CD4-positive, alpha-beta T cell (primary cell): ENCODE results near the gene AEBP1. TPM values are rescaled to one million over a fixed set of nuclear protein-coding genes. Genes with fewer than 3 reads are reported as not detected.
A peak's percentile ranks its signal among the peaks of the same experiment; 100 is the strongest.

Experiments used
- ATAC-seq: fragments of 200-7000 bp; cut with Tn5 transposase; one replicate; pipeline ENCODE4 v1.10.0; 2022; ENCODE audit warnings: mild to moderate bottlenecking; ENCODE audit not compliant: poor library complexity
- CTCF ChIA-PET: fragments of 350-600 bp; sonication (Branson Sonifier 250); formaldehyde crosslinking; loops from one replicate; lab custom pipeline; 2021; ENCODE audit warnings: antibody characterized with exemption, inconsistent platforms; lab: Charles Lee
- POLR2A ChIA-PET: fragments of 350-600 bp; sonication (Branson Sonifier 250); formaldehyde crosslinking; loops from one replicate; lab custom pipeline; 2021; ENCODE audit warnings: antibody characterized with exemption, inconsistent platforms; lab: Charles Lee
- DNase-seq, 14 experiments: peaks; one replicate each; pipeline ENCODE4 v3.0.0-alpha.2; 2013 to 2020; ENCODE audit warnings: mixed read lengths in 2 of 14
- H3K27ac ChIP-seq, 2 donors: one replicate each; pipeline versions ENCODE4 v1.5.1 to v1.7.0; 2013; ENCODE audit warnings: low read length in 2 of 2, low read depth in 1 of 2, mild to moderate bottlenecking in 1 of 2
- H3K27me3 ChIP-seq, 2 experiments: 1 replicate in 1 of 2; 2 replicates in 1 of 2; pipeline versions ENCODE4 v1.6.1 to v1.7.0; 2013; ENCODE audit warnings: low read length in 2 of 2, control low read depth in 1 of 2, mild to moderate bottlenecking in 1 of 2, moderate library complexity in 1 of 2; ENCODE audit not compliant: insufficient read depth in 2 of 2, control insufficient read depth in 1 of 2
- H3K36me3 ChIP-seq: one replicate; pipeline ENCODE4 v1.6.1; 2013; ENCODE audit warnings: low read length, control low read depth; ENCODE audit not compliant: insufficient read depth
- H3K4me1 ChIP-seq: one replicate; pipeline ENCODE4 v1.6.1; 2013; ENCODE audit warnings: low read length, control low read depth; ENCODE audit not compliant: insufficient read depth
- H3K4me3 ChIP-seq: one replicate; pipeline ENCODE4 v1.5.1; 2013; ENCODE audit warnings: mild to moderate bottlenecking, low read length, moderate library complexity
- H3K9me3 ChIP-seq, 2 experiments: 1 replicate in 1 of 2; 2 replicates in 1 of 2; pipeline versions ENCODE4 v1.6.1 to v1.7.0; 2013; ENCODE audit warnings: low read length in 2 of 2, mild to moderate bottlenecking in 2 of 2, control low read depth in 1 of 2, moderate library complexity in 1 of 2; ENCODE audit not compliant: control insufficient read depth in 1 of 2, insufficient read depth in 1 of 2
- H3K27ac Mint-ChIP-seq: one replicate; pipeline ENCODE4 v1.8.0; 2020; ENCODE audit warnings: mixed read lengths
- H3K27me3 Mint-ChIP-seq: one replicate; pipeline ENCODE4 v1.8.0; 2021; ENCODE audit warnings: mixed read lengths
- H3K36me3 Mint-ChIP-seq: one replicate; pipeline ENCODE4 v1.8.0; 2021; ENCODE audit warnings: low read depth, mixed read lengths
- H3K4me1 Mint-ChIP-seq: one replicate; pipeline ENCODE4 v1.8.0; 2021; ENCODE audit warnings: low read depth, mixed read lengths
- H3K4me3 Mint-ChIP-seq: one replicate; pipeline ENCODE4 v1.8.0; 2020; ENCODE audit warnings: mild to moderate bottlenecking, mixed read lengths
- H3K9me3 Mint-ChIP-seq: one replicate; pipeline ENCODE4 v1.8.0; 2020; ENCODE audit warnings: mixed read lengths
- CTCF ChIP-seq: fragments of 200-600 bp; IDR thresholded peaks from one replicate; pipeline ENCODE4 v1.8.0; 2022; ENCODE audit warnings: antibody characterized with exemption, mild to moderate bottlenecking
- intact Hi-C, 2 experiments: fragments of 100-400 bp; cut with DNase I in 1 of 2; cut with micrococcal nuclease in 1 of 2; formaldehyde crosslinking; loops; one replicate each; pipeline versions ENCODE4 v1.15.1 to v1.9.0; 2023 to 2025; cut with DNase I, micrococcal nuclease
- total RNA-seq, 174 experiments: library from RNA in 2 of 174; stranded (reverse) in 2 of 174; gene quantifications; one replicate each; pipeline ENCODE4 v1.2.3 and lab custom pipeline; 2021 to 2026

AEBP1 gene
- total RNA-seq, 2 experiments from 2014 or later = 20.3 to 21.3 TPM

GRCh38 chr7:44062180-44062902 lies 41.8 kb upstream of the AEBP1 start:
- Histone ChIP-seq H3K36me3 (peaks cover 50% of the 10 kb centered on the region), H3K9me3 (peaks cover 0 to 6% of the 10 kb centered on the region in 2 experiments), H3K4me3 (no peak overlapping the region), H3K27me3 (no peaks in the 10 kb centered on the region), H3K4me1 (peaks cover 31% of the 10 kb centered on the region), H3K27ac (no peak overlapping the region)
- ChIA-PET CTCF (no interaction called here), POLR2A (interaction anchor here (1.4 to 2.9 kb wide), 3 partner anchors 10 to 60 kb away, joined by 3 to 8 read pairs (median 5); partner anchors contain the start of genes DBNL and POLD2)
- H3K9me3 Mint-ChIP-seq = no peaks in the 10 kb centered on the region
- DNase-seq = peak in 1 of 14 experiments; percentile 32
- H3K4me3 Mint-ChIP-seq = no peak overlapping the region
- intact Hi-C loops = no loop called here
- H3K36me3 Mint-ChIP-seq = peaks cover 45% of the 10 kb centered on the region
- peaks cover 21% of the 10 kb centered on the region for H3K4me1 Mint-ChIP-seq
- H3K27ac Mint-ChIP-seq = no peak overlapping the region
- no peak for ATAC-seq
- H3K27me3 Mint-ChIP-seq = no peaks in the 10 kb centered on the region
- no peak for TF ChIP-seq CTCF

GRCh38 chr7:44062903-44063295 lies 41.2 kb upstream of the AEBP1 start:
- Mint-ChIP-seq H3K36me3 (peaks cover 40% of the 10 kb centered on the region), H3K4me3 (no peak overlapping the region), H3K4me1 (peaks cover 21% of the 10 kb centered on the region), H3K27ac (no peak overlapping the region), H3K9me3 (no peaks in the 10 kb centered on the region), H3K27me3 (no peaks in the 10 kb centered on the region)
- ChIA-PET CTCF (no interaction called here), POLR2A (interaction anchor here (1.4 to 2.9 kb wide), 3 partner anchors 11 to 60 kb away, joined by 4 to 8 read pairs (median 5); partner anchors contain the start of gene POLD2)
- DNase-seq = no peak
- no peak for TF ChIP-seq CTCF
- peaks cover 0 to 6% of the 10 kb centered on the region in 2 experiments for H3K9me3 ChIP-seq
- peaks cover 30% of the 10 kb centered on the region for H3K4me1 ChIP-seq
- intact Hi-C loops = no loop called here
- no peak for ATAC-seq
- H3K27ac ChIP-seq = no peak overlapping the region
- H3K4me3 ChIP-seq = no peak overlapping the region
- no peaks in the 10 kb centered on the region for H3K27me3 ChIP-seq
- peaks cover 44% of the 10 kb centered on the region for H3K36me3 ChIP-seq

GRCh38 chr7:44063547-44063893 lies 40.6 kb upstream of the AEBP1 start:
- H3K9me3 Mint-ChIP-seq = no peaks in the 10 kb centered on the region
- Histone ChIP-seq H3K27me3 (no peaks in the 10 kb centered on the region), H3K27ac (peak overlapping the region in 1 of 2 donors; percentile 16), H3K36me3 (peaks cover 38% of the 10 kb centered on the region), H3K4me1 (peaks cover 29% of the 10 kb centered on the region), H3K9me3 (peaks cover 0 to 6% of the 10 kb centered on the region in 2 experiments), H3K4me3 (no peak overlapping the region)
- no peaks in the 10 kb centered on the region for H3K27me3 Mint-ChIP-seq
- TF ChIP-seq CTCF = no peak
- no peak for ATAC-seq
- H3K27ac Mint-ChIP-seq = no peak overlapping the region
- intact Hi-C loops = no loop called here
- peaks cover 34% of the 10 kb centered on the region for H3K36me3 Mint-ChIP-seq
- H3K4me3 Mint-ChIP-seq = no peak overlapping the region
- peak in 1 of 14 experiments; percentile 32 for DNase-seq
- ChIA-PET POLR2A (interaction anchor here (1.4 to 1.5 kb wide), 2 partner anchors 9 to 18 kb away, joined by 3 to 4 read pairs; no protein-coding TSS in a partner anchor), CTCF (no interaction called here)
- H3K4me1 Mint-ChIP-seq = peaks cover 27% of the 10 kb centered on the region
